GM21825 (cell line): ENCODE results near the gene AMPD3.
"Not testable (repeated sequence)": the region's sequence is repeated elsewhere in the genome, so short reads cannot be mapped to it uniquely, and the experiment has no call there.

Experiments
- ATAC-seq: cut with Tn5 transposase; IDR thresholded peaks from one replicate; pipeline ENCODE4 v1.9.1; 2021; ENCODE audit warnings: mild to moderate bottlenecking, moderate library complexity; ENCODE audit not compliant: unreplicated experiment

AMPD3 gene

GRCh38 chr11:10436683-10437082 lies 18.4 kb upstream of the AMPD3 start:
- ATAC-seq, result not testable (repeated sequence)

DNA sequence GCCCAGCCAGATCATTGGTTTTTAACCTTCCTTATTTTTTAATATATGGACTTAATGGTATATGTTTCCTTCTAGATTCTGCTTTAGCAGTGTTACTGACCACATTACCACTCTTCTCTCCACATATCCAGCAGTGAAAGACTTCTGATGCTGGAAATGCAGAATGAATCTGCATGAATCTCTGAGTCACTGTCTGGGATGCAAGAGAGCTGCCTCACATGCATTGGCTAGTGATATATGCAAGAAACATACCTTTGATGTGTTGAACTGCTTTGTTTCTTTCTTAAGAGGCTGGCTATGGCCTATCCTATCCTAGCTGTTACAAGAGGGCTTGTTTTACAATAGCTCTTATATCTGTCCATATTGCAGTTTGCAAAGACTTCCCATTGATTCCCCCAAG lies 16.6 kb upstream of the AMPD3 start:
- no peak for ATAC-seq

GRCh38 chr11:10439351-10439750 lies 15.7 kb upstream of the AMPD3 start:
- ATAC-seq, result no peak

DNA sequence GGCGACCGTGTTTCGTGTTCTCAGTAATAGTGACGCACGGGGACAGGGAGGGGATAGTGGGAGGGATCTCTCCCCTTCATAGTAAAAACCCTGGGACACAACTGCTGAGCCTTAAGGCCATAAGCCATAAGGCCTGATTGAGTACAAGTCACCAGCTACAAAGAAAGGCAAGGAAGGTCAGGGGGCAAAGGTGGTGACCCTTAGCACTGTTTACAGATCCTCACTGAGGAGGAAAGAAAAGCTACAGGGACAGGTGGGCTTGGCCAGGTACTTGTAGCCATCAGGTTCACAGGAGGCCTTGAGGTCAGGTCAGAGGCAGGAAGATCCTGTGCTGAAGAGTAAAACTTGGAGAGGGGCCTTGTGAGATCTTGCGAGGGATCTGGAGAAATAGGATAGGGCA lies 15.1 kb upstream of the AMPD3 start:
- no peak for ATAC-seq

DNA sequence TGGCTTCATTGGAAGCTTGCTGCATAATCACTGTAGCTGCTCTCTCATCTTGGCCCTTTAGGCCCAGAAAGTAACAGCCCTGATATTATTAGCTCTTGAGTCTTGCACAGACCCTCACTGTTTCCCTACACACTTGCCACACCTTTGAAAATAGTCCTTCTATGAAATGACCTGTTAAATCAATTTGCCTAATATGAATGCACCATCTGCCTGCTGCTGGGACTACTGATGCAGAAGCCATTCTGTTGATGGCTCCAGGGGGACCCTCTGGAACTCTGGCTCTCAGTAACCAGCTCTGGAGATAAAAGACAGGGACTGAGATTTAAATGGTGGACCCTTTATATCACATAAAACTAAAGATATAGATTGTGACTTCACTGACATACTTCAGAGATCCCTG lies 14.7 kb upstream of the AMPD3 start:
- ATAC-seq, result no peak

GRCh38 chr11:10441091-10441490 lies 14.0 kb upstream of the AMPD3 start:
- ATAC-seq, result no peak

- peak; percentile 87 for ATAC-seq
Observed at GRCh38 chr11:10441652-10442503, 13.2 kb upstream of the AMPD3 start.

- no peak for ATAC-seq
Observed at GRCh38 chr11:10443152-10443551, 11.9 kb upstream of the AMPD3 start.

DNA sequence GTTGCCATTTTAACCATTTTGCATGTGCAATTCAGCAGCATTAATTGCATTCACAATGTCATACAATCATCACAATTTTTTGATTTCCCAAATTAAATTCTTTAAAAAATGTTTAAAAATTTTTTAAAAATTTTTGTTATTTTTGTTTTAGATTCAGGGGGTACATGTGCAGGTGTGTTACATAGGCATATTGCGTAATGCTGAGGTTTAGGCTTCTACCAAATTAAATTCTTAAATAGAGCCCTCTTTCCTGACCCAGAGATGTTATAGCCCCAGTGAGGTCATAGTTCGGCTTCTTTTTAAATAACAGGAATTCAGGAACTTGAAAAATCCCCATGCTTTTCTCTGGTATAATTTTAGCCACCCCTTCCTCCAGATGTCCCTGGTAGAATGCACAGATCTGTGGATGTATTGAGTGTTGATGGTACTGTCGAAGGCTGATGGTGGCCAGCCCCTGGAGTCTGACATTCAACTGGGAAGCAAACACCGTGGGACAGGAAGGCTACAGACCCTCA lies 11.3 kb upstream of the AMPD3 start:
- no peak for ATAC-seq

- no peak for ATAC-seq
Observed at GRCh38 chr11:10444725-10445315, 10.2 kb upstream of the AMPD3 start.

DNA sequence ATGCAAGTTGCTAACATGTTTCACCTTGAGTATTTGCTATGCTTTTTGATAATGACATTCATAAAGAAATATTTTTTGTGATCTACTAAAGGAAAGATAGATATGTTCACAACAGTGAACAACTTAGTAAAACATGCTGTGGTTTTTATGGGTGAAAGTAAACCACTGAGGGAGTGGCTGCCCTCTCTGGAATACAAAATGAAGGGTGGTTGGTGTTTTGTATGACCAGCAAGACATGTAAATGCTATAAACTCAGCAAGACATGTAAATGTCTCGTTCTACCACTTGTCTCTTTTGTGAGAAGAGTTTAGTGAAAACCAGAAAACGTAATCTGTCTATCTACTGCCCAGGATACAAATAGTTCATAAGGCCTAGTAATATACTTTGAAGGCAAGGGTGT lies 7.6 kb upstream of the AMPD3 start:
- ATAC-seq, result no peak

GRCh38 chr11:10450462-10451425 lies 4.3 kb upstream of the AMPD3 start:
- ATAC-seq, result no peak

- no peak for ATAC-seq
Observed at GRCh38 chr11:10451426-10452116, 3.5 kb upstream of the AMPD3 start.

DNA sequence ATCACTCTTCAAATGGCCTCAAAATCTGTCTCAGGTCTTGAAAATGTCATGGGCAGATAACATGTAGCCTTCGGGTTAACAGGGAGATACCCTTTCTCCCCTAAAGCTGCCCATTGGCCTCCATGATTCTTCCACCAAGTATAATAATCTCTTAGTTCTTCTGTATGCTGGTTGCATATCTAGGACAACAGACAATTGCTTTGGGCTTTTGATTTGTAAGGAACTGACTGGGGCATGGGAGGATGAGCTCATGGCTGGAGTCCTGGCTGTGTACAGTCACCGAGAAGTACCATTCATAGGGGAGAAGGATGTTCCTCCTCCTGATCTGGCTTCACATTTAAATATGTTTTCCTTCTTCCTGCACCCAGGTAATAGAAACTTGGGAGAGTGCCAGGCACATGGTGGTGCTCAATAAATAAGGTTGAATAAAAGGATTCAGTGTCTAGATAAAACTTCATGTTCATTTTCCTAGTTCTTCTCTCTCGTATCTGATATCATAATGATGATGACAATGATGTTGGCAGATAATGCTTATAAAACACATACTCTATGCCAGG lies 2.8 kb upstream of the AMPD3 start:
- ATAC-seq, result no peak

DNA sequence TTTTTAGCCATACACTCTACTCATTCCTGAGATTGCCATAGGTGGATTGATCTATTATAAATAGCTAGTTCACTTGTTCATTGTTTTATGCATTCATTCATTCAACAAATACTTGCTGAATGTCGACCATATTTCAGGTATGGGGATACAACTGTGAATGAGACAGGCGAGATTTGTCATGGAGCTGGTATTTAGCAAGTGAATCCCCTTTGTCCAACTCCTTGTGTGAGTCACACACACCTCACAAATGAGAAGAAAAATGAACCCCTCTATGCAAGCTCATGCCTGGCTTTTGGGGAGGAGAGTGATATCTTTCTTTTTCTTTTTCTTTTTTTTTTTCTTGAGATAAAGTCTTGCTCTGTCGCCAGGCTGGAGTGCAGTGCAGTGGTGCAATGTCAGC lies 1.8 kb upstream of the AMPD3 start:
- ATAC-seq, result no peak

DNA sequence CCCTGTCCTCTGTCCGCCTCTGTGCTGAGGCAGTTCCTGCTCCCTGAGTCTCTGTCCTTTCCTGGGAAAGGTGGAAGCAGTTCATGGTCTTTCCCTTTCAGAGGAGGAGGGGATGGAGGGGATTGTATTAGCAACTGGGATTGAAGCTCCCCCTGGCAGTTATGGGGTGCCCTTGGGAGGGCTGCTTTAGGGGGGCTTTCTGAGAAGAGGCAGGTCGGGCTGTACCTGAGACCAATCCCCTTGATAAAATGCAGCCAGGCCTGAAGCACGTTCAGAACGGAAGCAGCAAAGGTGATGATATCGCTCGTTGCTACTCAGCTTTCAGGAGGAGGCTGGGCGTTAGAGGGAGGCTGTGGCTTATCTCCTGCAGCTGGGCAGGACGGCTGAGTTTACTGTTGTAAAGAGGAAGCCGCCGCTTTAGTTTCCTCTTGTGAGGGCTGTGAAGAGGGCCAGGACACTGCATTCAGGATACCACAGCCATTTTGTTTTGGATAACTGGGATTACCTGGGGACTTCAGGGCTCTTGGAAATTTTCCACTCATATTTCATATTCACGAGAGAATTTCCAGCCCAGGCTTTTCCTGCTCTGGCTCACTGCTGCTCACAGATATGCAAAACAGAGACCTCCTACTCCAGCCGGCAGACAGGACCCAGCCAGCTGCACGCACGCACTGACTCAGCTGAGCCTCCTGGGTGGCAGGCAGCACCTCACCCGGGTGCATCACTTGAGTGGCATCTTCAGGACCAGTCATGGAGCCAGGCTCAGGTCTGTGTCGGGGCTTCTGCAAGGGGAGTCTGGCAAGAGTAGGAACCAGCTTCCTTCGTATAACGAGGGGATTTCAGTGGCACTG lies 798 bp downstream of the AMPD3 start:
- peak; percentile 48 for ATAC-seq

DNA sequence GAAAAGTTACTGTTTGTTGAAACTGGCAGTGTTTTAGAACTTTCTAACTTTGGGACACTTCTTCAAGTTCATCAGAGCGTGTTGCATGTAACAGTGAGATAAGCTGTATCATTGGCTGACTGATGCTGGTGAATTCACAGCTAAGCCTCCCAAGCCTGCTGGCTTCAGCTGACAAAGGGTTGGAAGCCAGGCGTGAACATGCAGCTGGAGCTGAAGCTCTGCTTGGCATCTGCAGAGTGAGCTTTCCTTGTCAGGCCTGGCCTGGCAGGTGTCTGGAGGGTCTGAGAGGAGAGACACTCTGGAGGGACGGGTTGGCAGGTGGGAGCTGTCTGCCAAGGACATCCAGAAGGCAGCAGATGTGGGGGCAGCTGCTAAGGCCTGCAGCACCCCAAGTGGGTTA lies 1.5 kb downstream of the AMPD3 start:
- no peak for ATAC-seq

- ATAC-seq, result no peak
Observed at GRCh38 chr11:10457901-10458300, 2.8 kb downstream of the AMPD3 start.
